ENCODE measurements around the gene IQSEC1. TPM values are rescaled to one million over a fixed set of nuclear protein-coding genes. Genes with fewer than 3 reads are reported as not detected.

Gene IQSEC1
- total and polyA plus RNA-seq, 2 of the 8 experiments (the other 6 are each of a cell fraction or from before 2014, with no cell fraction given), result 6.8 to 28.8 TPM

- no peak for TF ChIP-seq MAFK (IDR thresholded peaks at IDR 0.05; ENCODE audit: low read depth, low read length)
- TF ChIP-seq SRF (IDR thresholded peaks at IDR 0.05; ENCODE audit: low read depth, low read length), result no peak
- no peak for TF ChIP-seq SIN3A (conservative IDR thresholded peaks at IDR 0.05 in 1 of 2, IDR thresholded peaks at IDR 0.05 in 1 of 2; ENCODE audit: low read depth in 1 of 2, low read length in 2 of 2)
Observed at GRCh38 chr3:12900885-12901411, 172.3 kb downstream of the IQSEC1 start (continued).
